ENCODE results near the gene VWA5B1. TPM values are rescaled to one million over a fixed set of nuclear protein-coding genes. Genes with fewer than 3 reads are reported as not detected.

Gene VWA5B1
- total and polyA plus RNA-seq, 2 of the 4 experiments (the other 2 are of a cell fraction), result not detected

GRCh38 chr1:20319456-20320220 lies 29.0 kb downstream of the VWA5B1 start:
- H2BK120ac ChIP-seq (ENCODE audit: low read depth, low read length), result no peak overlapping the region
- no peak overlapping the region for H2AK5ac ChIP-seq (ENCODE audit: low read depth, low read length)
- H3K36me3 ChIP-seq (ENCODE audit: control insufficient read depth, insufficient read depth, low read length), result no peaks in the 10 kb centered on the region
- dilution Hi-C loops (cut with HindIII; ENCODE audit: low sequenced_read_pairs, unreplicated experiment) (no loop called here), intact Hi-C loops (cut with micrococcal nuclease) (no loop called here), in situ Hi-C loops (cut with MboI; ENCODE audit: low sequenced_read_pairs) (no loop called here)
- no peaks in the 10 kb centered on the region; the same call in 1 of the 2 replicates for H3K9me1 ChIP-seq (ENCODE audit: insufficient read depth, low read length)
- no peak overlapping the region for H3K56ac ChIP-seq (ENCODE audit: extremely low read depth, insufficient read depth, low read length)
- BruUV-seq (replicated peaks), result no TSS peak
- no peak overlapping the region for H3K27ac ChIP-seq (ENCODE audit: insufficient read depth, low read length)
- H3K79me1 ChIP-seq (ENCODE audit: low read depth in 1 of 2, low read length in 2 of 2), result no peaks in the 10 kb centered on the region
- H3K4me1 ChIP-seq (ENCODE audit: control insufficient read depth, insufficient read depth, low read length), result peaks cover 7% of the 10 kb centered on the region; the same call in 1 of the 2 replicates
- no peak overlapping the region for H3K4ac ChIP-seq (ENCODE audit: low read depth, low read length)
- no peak overlapping the region for H3K14ac ChIP-seq (replicated peaks; ENCODE audit: low read depth, low read length)
- H3K9ac ChIP-seq (ENCODE audit: low read depth, low read length), result no peak overlapping the region
- no peaks in the 10 kb centered on the region for H4K20me1 ChIP-seq (ENCODE audit: insufficient read depth, low read length)
- H2BK15ac ChIP-seq (ENCODE audit: low read depth, low read length), result no peak overlapping the region
- no peak overlapping the region for H3K4me2 ChIP-seq (ENCODE audit: low read depth, low read length)
- no peak overlapping the region for H2BK5ac ChIP-seq (ENCODE audit: low read depth, low read length, poor library complexity, severe bottlenecking)
- DNase-seq, result no peak
- no peak overlapping the region for H3K18ac ChIP-seq (ENCODE audit: low read depth, low read length)
- H3K27me3 ChIP-seq (ENCODE audit: control insufficient read depth, insufficient read depth, low read length), result peaks cover 17% of the 10 kb centered on the region
- no peak overlapping the region for H2AK9ac ChIP-seq (replicated peaks; ENCODE audit: low read depth, low read length, poor library complexity)
- TF ChIP-seq MXI1 (IDR thresholded peaks at IDR 0.05; ENCODE audit: borderline replicate concordance, low read depth, low read length), result no peak
- no peak for TF ChIP-seq CEBPB (IDR thresholded peaks at IDR 0.05; ENCODE audit: low read depth, low read length)
- no peak for TF ChIP-seq ELK1 (IDR thresholded peaks at IDR 0.05; ENCODE audit: borderline replicate concordance, low read depth, low read length)
- no peak overlapping the region for H3K23ac ChIP-seq (ENCODE audit: low read depth, low read length)
- ChIA-PET POLR2A (ENCODE audit: unreplicated experiment) (no interaction called here), CTCF (no interaction called here)
- H2AFZ ChIP-seq (replicated peaks; ENCODE audit: low read length, poor library complexity), result no peak overlapping the region
- H4K91ac ChIP-seq (ENCODE audit: insufficient read depth, low read depth, low read length), result no peak overlapping the region
- H3K9me3 ChIP-seq (ENCODE audit: control insufficient read depth, insufficient read depth, low read length), result no peaks in the 10 kb centered on the region
- no peak overlapping the region for H2BK20ac ChIP-seq (ENCODE audit: low read depth, low read length)
- no peak overlapping the region for H4K8ac ChIP-seq (ENCODE audit: low read depth in 2 of 2, low read length in 2 of 2)
- no peak overlapping the region for H3K4me3 ChIP-seq (ENCODE audit: insufficient read depth, low read depth, low read length)
- 100% methylated on average over 1 of the region's 11 CpGs; no CpG with 5 or more reads in 1 of the 2 experiments for WGBS, 2 experiments (ENCODE audit: extremely low coverage in 2 of 2, insufficient read length in 1 of 2)
- ATAC-seq (ENCODE audit: low read depth), result no peak
- no peak overlapping the region for H4K5ac ChIP-seq (ENCODE audit: low read depth, low read length)

Data from IMR-90 (cell line).